HL-60 (cell line): ENCODE measurements around the gene CD247.

ENCODE experiments used
- DNase-seq, 2 experiments: peaks; one replicate each; pipeline ENCODE4 v3.0.0-alpha.2; 2010 to 2020; ENCODE audit warnings: low read depth in 1 of 2, low spot score in 1 of 2
- H3K27ac ChIP-seq: fragments of 250-450 bp; sonication (Bioruptor Pico); replicated peaks from 2 replicates; pipeline ENCODE4 v1.5.1; 2020; ENCODE audit warnings: mild to moderate bottlenecking, moderate library complexity
- H3K27me3 ChIP-seq: fragments of 250-450 bp; sonication (Bioruptor Pico); 2 replicates; pipeline ENCODE4 v1.5.1; 2021; ENCODE audit warnings: mild to moderate bottlenecking, moderate library complexity; ENCODE audit not compliant: insufficient read depth, poor library complexity, severe bottlenecking
- H3K4me3 ChIP-seq: replicated peaks from 2 replicates; pipeline ENCODE4 v1.5.1; 2011; ENCODE audit warnings: mild to moderate bottlenecking, control low read depth, low read length; ENCODE audit not compliant: insufficient read depth
- CTCF ChIP-seq: IDR thresholded peaks from one replicate; pipeline ENCODE4 v1.5.1; 2011; ENCODE audit warnings: low read length, control low read depth, inconsistent platforms; ENCODE audit not compliant: insufficient read depth
- GABPA ChIP-seq: IDR thresholded peaks from 2 replicates; pipeline ENCODE4 v1.6.1; 2012; ENCODE audit warnings: low read depth
- POLR2AphosphoS5 ChIP-seq: IDR thresholded peaks from 2 replicates; pipeline ENCODE4 v1.6.1; 2012; ENCODE audit warnings: low read depth
- REST ChIP-seq: IDR thresholded peaks from 2 replicates; pipeline ENCODE4 v1.6.1; 2012; ENCODE audit warnings: low read depth; ENCODE audit not compliant: insufficient replicate concordance
- SPI1 ChIP-seq: IDR thresholded peaks from 2 replicates; pipeline ENCODE4 v1.6.1; 2012; ENCODE audit warnings: low read depth, mild to moderate bottlenecking, borderline replicate concordance

CD247 gene

GRCh38 chr1:167504467-167504827, 13.9 kb downstream of the CD247 start:
- Histone ChIP-seq H3K27ac (no peak overlapping the region), H3K27me3 (no peaks in the 10 kb centered on the region), H3K4me3 (no peak overlapping the region)
- TF ChIP-seq SPI1 (no peak), POLR2AphosphoS5 (no peak), GABPA (no peak), REST (no peak)
- no peak for DNase-seq

GRCh38 chr1:167503626-167504466, 14.5 kb downstream of the CD247 start:
- Histone ChIP-seq H3K4me3 (no peak overlapping the region), H3K27ac (no peak overlapping the region), H3K27me3 (no peaks in the 10 kb centered on the region)
- no peak for DNase-seq
- TF ChIP-seq SPI1, result no peak
- TF ChIP-seq REST, result no peak
- TF ChIP-seq CTCF, result no peak
- TF ChIP-seq POLR2AphosphoS5, result no peak
- TF ChIP-seq GABPA, result no peak

GRCh38 chr1:167502719-167503462, 15.4 kb downstream of the CD247 start:
- Histone ChIP-seq H3K4me3 (no peak overlapping the region), H3K27me3 (no peaks in the 10 kb centered on the region), H3K27ac (no peak overlapping the region)
- DNase-seq, result no peak
- TF ChIP-seq REST, result no peak
- no peak for TF ChIP-seq SPI1
- TF ChIP-seq POLR2AphosphoS5, result no peak
- no peak for TF ChIP-seq GABPA
- TF ChIP-seq CTCF, result no peak
